K562 (cell line): ENCODE measurements around the gene NXF3. TPM values are rescaled to one million over a fixed set of nuclear protein-coding genes. Genes with fewer than 3 reads are reported as not detected.
"Not testable (repeated sequence)": the region's sequence is repeated elsewhere in the genome, so short reads cannot be mapped to it uniquely, and the experiment has no call there.

Experiments
- ATAC-seq: fragments of 200-7000 bp; cut with Tn5 transposase; 3 replicates; pipeline ENCODE4 v1.9.1; 2020; ENCODE audit warnings: moderate library complexity
- BruUV-seq: library from RNA; stranded (reverse); fragments of 400-500 nt; replicated peaks from 2 replicates; lab custom pipeline; 2021; lab: Mats Ljungman, UMichigan
- CTCF ChIA-PET: fragments of 300-600 bp; formaldehyde crosslinking; extraction: SDS; loops from one replicate; lab custom pipeline; 2021; ENCODE audit warnings: low intra/inter-chr PET ratio; lab: Yijun Ruan, JAX
- POLR2A ChIA-PET: fragments of 300-600, 350-650 bp; sonication (Branson Sonifier 250); formaldehyde crosslinking; extraction: SDS; loops from one replicate; lab custom pipeline; 2021; ENCODE audit warnings: antibody characterized with exemption, inconsistent platforms; lab: Yijun Ruan, JAX
- DNase-seq, 4 experiments: peaks; one replicate each; pipeline versions ENCODE4 v3.0.0 to v3.0.0-alpha.2; 2011 to 2018; ENCODE audit warnings: low spot score in 3 of 4, mixed read lengths in 3 of 4; ENCODE audit errors: extremely low read depth in 1 of 4
- FAIRE-seq: peaks from 2 replicates; lab custom pipeline; 2011; peaks lifted over from hg19 to GRCh38; lab: Jason Lieb, UNC
- H2AFZ ChIP-seq: 2 replicates; pipeline ENCODE4 v1.6.0; 2011; ENCODE audit warnings: low read depth, low read length, control low read depth, inconsistent platforms
- H3K27ac ChIP-seq: fragments of 200-600 bp; 3 replicates; pipeline ENCODE4 v1.8.0; 2011; ENCODE audit warnings: low read depth, mild to moderate bottlenecking, control low read depth, inconsistent platforms, low read length, moderate library complexity, mixed read lengths; ENCODE audit errors: extremely low read depth
- H3K27me3 ChIP-seq, 2 experiments: fragments of 300-600 bp in 1 of 2; 2 replicates in 1 of 2; 3 replicates in 1 of 2; pipeline versions ENCODE4 v1.6.0 to v1.8.0; 2011; ENCODE audit warnings: inconsistent platforms in 2 of 2, low read length in 2 of 2, mild to moderate bottlenecking in 1 of 2, mixed read lengths in 1 of 2, moderate library complexity in 1 of 2; ENCODE audit not compliant: control insufficient read depth in 2 of 2, insufficient read depth in 2 of 2
- H3K36me3 ChIP-seq: fragments of 300-600 bp; 3 replicates; pipeline ENCODE4 v1.8.0; 2011; ENCODE audit warnings: mild to moderate bottlenecking, low read length, inconsistent platforms; ENCODE audit not compliant: control insufficient read depth, insufficient read depth
- H3K4me1 ChIP-seq, 2 experiments: fragments of 200-600 bp in 1 of 2; replicated peaks in 1 of 2; 2 replicates in 1 of 2; 3 replicates in 1 of 2; pipeline versions ENCODE4 v1.5.1 to v1.8.0; 2011; ENCODE audit warnings: inconsistent platforms in 2 of 2, low read length in 2 of 2, mild to moderate bottlenecking in 1 of 2, mixed read lengths in 1 of 2, moderate library complexity in 1 of 2; ENCODE audit not compliant: control insufficient read depth in 2 of 2, insufficient read depth in 2 of 2
- H3K4me2 ChIP-seq: 2 replicates; pipeline ENCODE4 v1.6.1; 2011; ENCODE audit warnings: low read length, control low read depth, inconsistent platforms, mixed read lengths; ENCODE audit not compliant: insufficient read depth
- H3K4me3 ChIP-seq: fragments of 200-600 bp; sonication (generic), shearing (Covaris generic); 2 replicates; pipeline ENCODE4 v1.5.1; 2016; ENCODE audit warnings: control low read depth, inconsistent platforms
- H3K79me2 ChIP-seq: fragments of 200-600 bp; 3 replicates; pipeline ENCODE4 v1.8.0; 2011; ENCODE audit warnings: low read length, inconsistent platforms; ENCODE audit not compliant: control insufficient read depth, insufficient read depth
- H3K9ac ChIP-seq, 2 experiments: 2 replicates each; pipeline versions ENCODE4 v1.6.0 to v1.6.1; 2011; ENCODE audit warnings: low read depth in 2 of 2, low read length in 2 of 2, control low read depth in 1 of 2, inconsistent platforms in 1 of 2, mild to moderate bottlenecking in 1 of 2, mixed read lengths in 1 of 2; ENCODE audit not compliant: insufficient read depth in 1 of 2
- H3K9me1 ChIP-seq: one replicate; pipeline ENCODE4 v1.6.0; 2011; ENCODE audit warnings: inconsistent platforms, mild to moderate bottlenecking, low read length, moderate library complexity; ENCODE audit not compliant: control insufficient read depth, insufficient read depth
- H3K9me3 ChIP-seq: replicated peaks from 2 replicates; pipeline ENCODE4 v1.5.1; 2011; ENCODE audit warnings: low read depth, low read length, inconsistent platforms; ENCODE audit not compliant: control insufficient read depth, insufficient read depth
- H4K20me1 ChIP-seq: replicated peaks from 2 replicates; pipeline ENCODE4 v1.6.1; 2011; ENCODE audit warnings: low read length, inconsistent platforms, mixed read lengths; ENCODE audit not compliant: control insufficient read depth, insufficient read depth
- WGBS: fragments of 100-300 bp; shearing (Covaris generic); methylation state at CpG from one replicate; pipeline ENCODE4 v1.1.6; 2016; ENCODE audit warnings: low coverage, mixed read lengths; ENCODE audit not compliant: insufficient coverage; ENCODE audit errors: missing lambda C conversion rate; 5-methylcytosine and 5-hydroxymethylcytosine counted together
- in situ Hi-C: fragments of 300-500 bp; cut with MboI; formaldehyde crosslinking; loops from 4 replicates; pipeline ENCODE4 v1.15.0; 2018; ENCODE audit warnings: inconsistent platforms, mixed read lengths
- intact Hi-C: fragments of 100-400 bp; cut with micrococcal nuclease; formaldehyde crosslinking; loops from 2 replicates; pipeline ENCODE4 v1.14.2; 2022
- polyA plus RNA-seq, 8 experiments: library from polyadenylated mRNA; depleted of rRNA in 4 of 8; stranded (reverse) in 5 of 8; unstranded in 3 of 8; fragments of >200 nt; fragmentation: Nextera tagmentation in 2 of 8; fragmentation: Illumina TruSeq in 1 of 8; extraction: Ambion mirVana in 2 of 8; extraction: Trizol in 1 of 8; gene quantifications; 2 replicates each; pipeline versions ENCODE4 v1.2.1 to v1.2.3, GENCODE V29; 2011 to 2014; ENCODE audit warnings: inconsistent platforms in 1 of 8, missing spikeins in 1 of 8
- total RNA-seq, 7 experiments: library from RNA; depleted of rRNA in 6 of 7; stranded (reverse); fragments of >200 nt in 6 of 7; fragmentation: Illumina TruSeq in 2 of 7; extraction: Trizol in 2 of 7; gene quantifications; 2 replicates each; pipeline versions ENCODE4 v1.2.1 to v1.2.3, GENCODE V29; 2011 to 2021; ENCODE audit warnings: low replicate concordance in 1 of 7

The NXF3 gene
- total and polyA plus RNA-seq, 9 of the 15 experiments (the other 6 are each of a cell fraction or from before 2014, with no cell fraction given), result 0.18 to 0.40 (median 0.28) TPM; not detected in 2

- WGBS, result 57% methylated on average over 9 of the region's 21 CpGs
- POLR2A ChIA-PET, result interaction anchor here (0.7 kb wide), 1 partner anchor 122 kb away, joined by 3 read pairs; no protein-coding TSS in a partner anchor
- CTCF ChIA-PET, result not testable (repeated sequence)
Measured at GRCh38 chrX:103107227-103107737, 14.3 kb upstream of the NXF3 start.

DNA sequence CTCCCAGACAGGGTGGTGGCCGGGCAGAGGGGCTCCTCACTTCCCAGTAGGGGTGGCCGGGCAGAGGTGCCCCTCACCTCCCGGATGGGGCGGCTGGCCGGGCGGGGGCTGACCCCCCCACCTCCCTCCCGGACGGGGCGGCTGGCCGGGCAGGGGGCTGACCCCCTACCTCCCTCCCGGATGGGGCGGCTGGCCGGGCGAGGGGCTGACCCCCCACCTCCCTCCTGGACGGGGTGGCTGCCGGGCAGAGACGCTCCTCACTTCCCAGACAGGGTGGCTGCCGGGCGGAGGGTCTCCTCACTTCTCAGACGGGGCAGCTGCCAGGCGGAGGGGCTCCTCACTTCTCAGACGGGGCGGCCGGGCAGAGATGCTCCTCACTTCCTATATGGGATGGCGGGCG is 11.4 kb upstream of the NXF3 start:
- FAIRE-seq, BruUV-seq: not testable (repeated sequence)
- WGBS, result 60% methylated on average over 3 of the region's 26 CpGs

More at GRCh38 chrX:103107227-103107737, 14.3 kb upstream of the NXF3 start:
- H3K4me1 ChIP-seq, H3K27ac ChIP-seq, H3K9me3 ChIP-seq, H3K36me3 ChIP-seq, H3K4me2 ChIP-seq, ATAC-seq, FAIRE-seq, intact Hi-C loops, DNase-seq, H3K4me3 ChIP-seq, in situ Hi-C loops, H3K9me1 ChIP-seq, BruUV-seq, H2AFZ ChIP-seq, H3K27me3 ChIP-seq, H3K79me2 ChIP-seq, H4K20me1 ChIP-seq, H3K9ac ChIP-seq: not testable (repeated sequence)

More for the DNA sequence above, 11.4 kb upstream of the NXF3 start:
- H3K4me3 ChIP-seq, H3K36me3 ChIP-seq, H3K4me1 ChIP-seq, POLR2A ChIA-PET, ATAC-seq, H3K79me2 ChIP-seq, in situ Hi-C loops, H3K9me1 ChIP-seq, H3K27me3 ChIP-seq, H2AFZ ChIP-seq, H3K27ac ChIP-seq, H3K4me2 ChIP-seq, CTCF ChIA-PET, H3K9me3 ChIP-seq, H4K20me1 ChIP-seq, DNase-seq, H3K9ac ChIP-seq: not testable (repeated sequence)
- intact Hi-C loops, result loop anchor here (5.0 kb wide), 1 partner anchor 53 kb away; no protein-coding TSS in a partner anchor
